SHP77 (cell line): ENCODE data around the gene PTPRD.

ENCODE experiments used
- DNase-seq, 2 experiments: peaks; one replicate each; lab custom pipeline; 2025; lab: John Stamatoyannopoulos, UW

PTPRD gene

GRCh38 chr9:8904771-8905515 lies 1707.9 kb downstream of the PTPRD start:
- DNase-seq: no peak

GRCh38 chr9:8903077-8903476 lies 1709.7 kb downstream of the PTPRD start:
- no peak for DNase-seq

GRCh38 chr9:8901146-8901545 lies 1711.7 kb downstream of the PTPRD start:
- DNase-seq: no peak

- no peak for DNase-seq
Measured at GRCh38 chr9:8899511-8899910, 1713.3 kb downstream of the PTPRD start.

- DNase-seq: peak in 1 of 2 experiments; percentile 16
Measured at GRCh38 chr9:8895861-8896224, 1717.0 kb downstream of the PTPRD start.

GRCh38 chr9:8895106-8895860 lies 1717.5 kb downstream of the PTPRD start:
- DNase-seq: no peak

GRCh38 chr9:8890695-8891094 lies 1722.1 kb downstream of the PTPRD start:
- DNase-seq: no peak

- no peak for DNase-seq
Measured at GRCh38 chr9:8889100-8889499, 1723.7 kb downstream of the PTPRD start.

- no peak for DNase-seq
Measured at GRCh38 chr9:8888591-8888990, 1724.2 kb downstream of the PTPRD start.

- DNase-seq: no peak
Measured at GRCh38 chr9:8887369-8887768, 1725.4 kb downstream of the PTPRD start.

- no peak for DNase-seq
Measured at GRCh38 chr9:8883321-8883720, 1729.5 kb downstream of the PTPRD start.

GRCh38 chr9:8880060-8880459 lies 1732.7 kb downstream of the PTPRD start:
- DNase-seq: no peak

- DNase-seq: no peak
Measured at GRCh38 chr9:8879284-8879683, 1733.5 kb downstream of the PTPRD start.

GRCh38 chr9:8877753-8878494 lies 1734.9 kb downstream of the PTPRD start:
- no peak for DNase-seq

- DNase-seq: no peak
Measured at GRCh38 chr9:8876303-8876702, 1736.5 kb downstream of the PTPRD start.

- DNase-seq: no peak
Measured at GRCh38 chr9:8874482-8874881, 1738.3 kb downstream of the PTPRD start.

GRCh38 chr9:8872802-8873201 lies 1740.0 kb downstream of the PTPRD start:
- DNase-seq: no peak

- DNase-seq: no peak
Measured at GRCh38 chr9:8871796-8872445, 1740.9 kb downstream of the PTPRD start.

GRCh38 chr9:8871396-8871795 lies 1741.4 kb downstream of the PTPRD start:
- DNase-seq: no peak

GRCh38 chr9:8869812-8870211 lies 1743.0 kb downstream of the PTPRD start:
- no peak for DNase-seq

- no peak for DNase-seq
Measured at GRCh38 chr9:8868632-8869031, 1744.2 kb downstream of the PTPRD start.

GRCh38 chr9:8867148-8867547 lies 1745.7 kb downstream of the PTPRD start:
- DNase-seq: no peak
